ENCODE results near the gene C11orf98.

GRCh38 chr11:62615521-62615920 lies 49.5 kb downstream of the C11orf98 start:
- TF ChIP-seq CTCF (IDR thresholded peaks at IDR 0.05) (no peak), POLR2A (IDR thresholded peaks at IDR 0.05) (no peak)

Data from Peyer's patch (tissue), 4 donors.